Lung (tissue), 12 donors: Measurements from ENCODE around the gene POLE. TPM values are rescaled to one million over a fixed set of nuclear protein-coding genes. Genes with fewer than 3 reads are reported as not detected.

Experiments
- ATAC-seq: fragments of 200-7000 bp; cut with Tn5 transposase; one replicate; pipeline ENCODE4 v1.9.1; 2020; ENCODE audit warnings: moderate number of reproducible peaks; ENCODE audit not compliant: insufficient read depth, low FRiP score
- DNase-seq, 3 donors: peaks; one replicate each; pipeline ENCODE4 v3.0.0-alpha.2; 2013 to 2017
- H3K27ac ChIP-seq, 2 donors: one replicate each; pipeline ENCODE4 v1.5.1; 2013; ENCODE audit warnings: mild to moderate bottlenecking in 2 of 2, moderate library complexity in 2 of 2, control low read depth in 1 of 2, inconsistent platforms in 1 of 2, low read depth in 1 of 2, low read length in 1 of 2
- H3K27me3 ChIP-seq, 3 donors: one replicate each; pipeline ENCODE4 v1.5.1; 2013; ENCODE audit warnings: low read length in 2 of 3; ENCODE audit not compliant: control insufficient read depth in 3 of 3, insufficient read depth in 3 of 3
- H3K36me3 ChIP-seq, 4 donors: one replicate each; pipeline ENCODE4 v1.5.1; 2013; ENCODE audit warnings: low read length in 4 of 4, mild to moderate bottlenecking in 1 of 4, moderate library complexity in 1 of 4; ENCODE audit not compliant: control insufficient read depth in 4 of 4, insufficient read depth in 4 of 4
- H3K4me1 ChIP-seq, 5 donors: one replicate each; pipeline ENCODE4 v1.5.1; 2013; ENCODE audit warnings: low read length in 5 of 5, mild to moderate bottlenecking in 2 of 5, moderate library complexity in 1 of 5; ENCODE audit not compliant: control insufficient read depth in 5 of 5, insufficient read depth in 5 of 5
- H3K4me3 ChIP-seq: one replicate; pipeline ENCODE4 v1.5.1; 2013; ENCODE audit warnings: mild to moderate bottlenecking, control low read depth, moderate library complexity
- H3K9ac ChIP-seq, 2 donors: one replicate each; pipeline ENCODE4 v1.5.1; 2013; ENCODE audit warnings: low read length in 2 of 2, control low read depth in 1 of 2; ENCODE audit not compliant: insufficient read depth in 1 of 2
- H3K9me3 ChIP-seq, 4 donors: one replicate each; pipeline ENCODE4 v1.5.1; 2013; ENCODE audit warnings: low read length in 3 of 4, mild to moderate bottlenecking in 1 of 4, moderate library complexity in 1 of 4; ENCODE audit not compliant: control insufficient read depth in 4 of 4, insufficient read depth in 3 of 4
- CTCF ChIP-seq: IDR thresholded peaks from 2 replicates; pipeline ENCODE4 v1.5.1; 2012; ENCODE audit warnings: mild to moderate bottlenecking; ENCODE audit errors: control extremely low read depth, extremely low read depth
- WGBS, 2 donors: extraction: QIAGEN DNeasy Blood & Tissue Kit; methylation state at CpG; one replicate each; pipeline ENCODE4 v1.1.7; 2013; 5-methylcytosine and 5-hydroxymethylcytosine counted together
- polyA plus RNA-seq, 2 donors: library from polyadenylated mRNA; stranded (reverse); fragments of 200-250 nt; gene quantifications; one replicate each; pipeline ENCODE4 v1.2.1, GENCODE V29; 2013
- total RNA-seq, 2 donors: library from RNA; depleted of rRNA in 1 of 2; stranded (reverse); fragments of >200 nt in 1 of 2; gene quantifications; one replicate each; pipeline ENCODE4 v1.2.1, GENCODE V29; 2014 to 2021
- donor health status: control.
- donor health status: control.
- donor health status: Bipolar disorder and iron deficiency.
- donor health status: healthy.
- donor health status: DM: yes; HTN: yes; CAD: no.

POLE gene
- total and polyA plus RNA-seq, 4 donors: 9.3 to 49.9 (median 25.3) TPM

GRCh38 chr12:132577191-132577920 is 109.8 kb downstream of the POLE start:
- no peak for TF ChIP-seq CTCF
- Histone ChIP-seq H3K27me3 (no peaks in the 10 kb centered on the region), H3K36me3 (peaks cover 6 to 46% (median 25%) of the 10 kb centered on the region in 4 donors), H3K4me1 (no peaks in the 10 kb centered on the region), H3K9ac (no peak overlapping the region), H3K4me3 (no peak overlapping the region), H3K9me3 (peaks cover 0 to 3% (median 0%) of the 10 kb centered on the region in 4 donors), H3K27ac (no peak overlapping the region)
- WGBS, 2 donors: 93 to 94% methylated on average over 22 of the region's 22 CpGs
- ATAC-seq (no peak), DNase-seq (no peak)

- peaks cover 6 to 44% (median 28%) of the 10 kb centered on the region in 4 donors for H3K36me3 ChIP-seq
- no peak overlapping the region for H3K9ac ChIP-seq
- DNase-seq: no peak
- TF ChIP-seq CTCF: no peak
- peaks cover 0 to 2% (median 0%) of the 10 kb centered on the region in 5 donors for H3K4me1 ChIP-seq
- H3K4me3 ChIP-seq: no peak overlapping the region
- no peak overlapping the region for H3K27ac ChIP-seq
- WGBS, 2 donors: 96 to 99% methylated on average over 12 of the region's 12 CpGs
- ATAC-seq: no peak
- peaks cover 0 to 3% (median 0%) of the 10 kb centered on the region in 4 donors for H3K9me3 ChIP-seq
- H3K27me3 ChIP-seq: no peaks in the 10 kb centered on the region
Observed at GRCh38 chr12:132576701-132577100, 110.4 kb downstream of the POLE start.

DNA sequence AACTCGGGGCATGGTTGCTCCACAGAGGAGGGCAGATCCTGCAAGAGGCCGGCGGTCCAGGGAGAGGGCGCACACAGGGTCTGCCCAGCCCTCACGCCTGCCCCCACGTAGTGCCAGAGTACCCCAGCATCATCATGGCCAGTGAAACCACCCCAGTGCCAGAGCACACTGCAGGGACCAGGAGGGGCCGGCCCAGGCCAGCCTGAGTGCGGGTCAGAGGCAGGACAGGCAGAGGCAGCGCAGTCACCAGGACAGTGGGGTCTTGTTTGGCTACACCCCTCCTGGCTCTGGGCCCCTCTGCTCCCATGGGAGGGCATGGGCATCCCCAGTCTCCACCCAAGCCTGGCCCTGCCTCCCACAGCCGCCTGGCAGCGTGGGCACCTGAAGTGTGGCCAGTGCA is 111.5 kb downstream of the POLE start:
- H3K4me3 ChIP-seq: no peak overlapping the region
- H3K27ac ChIP-seq: no peak overlapping the region
- no peak for ATAC-seq
- H3K4me1 ChIP-seq: peaks cover 0 to 4% (median 0%) of the 10 kb centered on the region in 5 donors
- no peak for DNase-seq
- peaks cover 6 to 48% (median 27%) of the 10 kb centered on the region in 4 donors for H3K36me3 ChIP-seq
- no peak overlapping the region for H3K9ac ChIP-seq
- TF ChIP-seq CTCF: no peak
- peaks cover 0 to 3% (median 0%) of the 10 kb centered on the region in 4 donors for H3K9me3 ChIP-seq
- 95 to 97% methylated on average over 10 to 11 of the region's 11 CpGs for WGBS, 2 donors
- no peaks in the 10 kb centered on the region for H3K27me3 ChIP-seq
